HFFc6 (cell line): Measurements from ENCODE around the gene NUDCD3. TPM values are rescaled to one million over a fixed set of nuclear protein-coding genes. Genes with fewer than 3 reads are reported as not detected.

Source experiments
- DNase-seq: peaks from one replicate; pipeline ENCODE4 v3.0.0-alpha.2; 2018
- H3K27ac Mint-ChIP-seq: 2 replicates; pipeline ENCODE4 v1.8.0; 2020; ENCODE audit warnings: mild to moderate bottlenecking, mixed read lengths
- H3K27me3 Mint-ChIP-seq: 2 replicates; pipeline ENCODE4 v1.8.0; 2021; ENCODE audit warnings: mild to moderate bottlenecking, moderate library complexity, mixed read lengths; ENCODE audit not compliant: insufficient read depth
- H3K36me3 Mint-ChIP-seq: 2 replicates; pipeline ENCODE4 v1.8.0; 2021; ENCODE audit warnings: low read depth, mixed read lengths
- H3K4me1 Mint-ChIP-seq: 2 replicates; pipeline ENCODE4 v1.8.0; 2020; ENCODE audit warnings: low read depth, mixed read lengths
- H3K4me3 Mint-ChIP-seq: 2 replicates; pipeline ENCODE4 v1.8.0; 2020; ENCODE audit warnings: mild to moderate bottlenecking, moderate library complexity, mixed read lengths
- H3K9me3 Mint-ChIP-seq: 2 replicates; pipeline ENCODE4 v1.8.0; 2020; ENCODE audit warnings: mild to moderate bottlenecking, mixed read lengths
- total RNA-seq, 6 experiments: library from RNA; stranded (reverse); fragmentation: NEBNext Ultra II Directional; extraction: Animal tissue kit (Norgen Biotek cat#: 25700); gene quantifications; 2 replicates in 1 of 6; 3 replicates in 5 of 6; pipeline ENCODE4 v1.2.3, GENCODE V29; 2021
- TF ChIP-seq, protein P1 (sequence below): fragments of 200-600 bp; sonication (generic); IDR thresholded peaks from 2 replicates; pipeline ENCODE4 v1.5.0; 2021; ENCODE audit warnings: antibody characterized with exemption, mild to moderate bottlenecking

NUDCD3 gene
- total RNA-seq, 6 experiments from 2014 or later = 79.2 to 114 (median 90.6) TPM

GRCh38 chr7:44521347-44522095 is 31.1 kb upstream of the NUDCD3 start:
- TF ChIP-seq, protein P1, sequence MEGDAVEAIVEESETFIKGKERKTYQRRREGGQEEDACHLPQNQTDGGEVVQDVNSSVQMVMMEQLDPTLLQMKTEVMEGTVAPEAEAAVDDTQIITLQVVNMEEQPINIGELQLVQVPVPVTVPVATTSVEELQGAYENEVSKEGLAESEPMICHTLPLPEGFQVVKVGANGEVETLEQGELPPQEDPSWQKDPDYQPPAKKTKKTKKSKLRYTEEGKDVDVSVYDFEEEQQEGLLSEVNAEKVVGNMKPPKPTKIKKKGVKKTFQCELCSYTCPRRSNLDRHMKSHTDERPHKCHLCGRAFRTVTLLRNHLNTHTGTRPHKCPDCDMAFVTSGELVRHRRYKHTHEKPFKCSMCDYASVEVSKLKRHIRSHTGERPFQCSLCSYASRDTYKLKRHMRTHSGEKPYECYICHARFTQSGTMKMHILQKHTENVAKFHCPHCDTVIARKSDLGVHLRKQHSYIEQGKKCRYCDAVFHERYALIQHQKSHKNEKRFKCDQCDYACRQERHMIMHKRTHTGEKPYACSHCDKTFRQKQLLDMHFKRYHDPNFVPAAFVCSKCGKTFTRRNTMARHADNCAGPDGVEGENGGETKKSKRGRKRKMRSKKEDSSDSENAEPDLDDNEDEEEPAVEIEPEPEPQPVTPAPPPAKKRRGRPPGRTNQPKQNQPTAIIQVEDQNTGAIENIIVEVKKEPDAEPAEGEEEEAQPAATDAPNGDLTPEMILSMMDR = no peak
- Mint-ChIP-seq H3K27ac (no peak overlapping the region), H3K9me3 (peaks cover 14% of the 10 kb centered on the region), H3K36me3 (peaks cover 6% of the 10 kb centered on the region), H3K27me3 (peaks cover 40% of the 10 kb centered on the region), H3K4me3 (no peak overlapping the region), H3K4me1 (no peaks in the 10 kb centered on the region)
- DNase-seq = no peak

DNA sequence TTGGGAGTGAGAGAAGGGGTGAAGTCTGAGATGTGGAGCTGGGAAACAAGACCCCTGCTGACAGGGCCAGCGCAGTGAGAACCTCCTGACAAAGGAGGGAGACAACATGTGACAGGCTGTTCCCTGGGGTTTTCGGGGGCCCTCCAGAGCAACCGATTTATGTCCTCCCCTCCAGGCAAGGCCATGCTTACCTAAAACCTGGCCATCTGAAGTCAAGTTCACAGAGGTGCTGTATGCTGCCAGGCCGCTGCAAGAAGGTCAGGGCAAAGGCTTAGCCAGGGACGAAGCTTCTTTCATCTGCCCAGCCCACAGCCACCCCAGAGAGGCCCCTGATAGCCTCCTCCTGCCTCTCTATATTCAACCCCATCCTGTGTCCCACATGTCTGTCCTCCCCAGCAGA is 30.1 kb upstream of the NUDCD3 start:
- TF ChIP-seq, protein P1 = no peak
- no peak overlapping the region for H3K27ac Mint-ChIP-seq
- peaks cover 8% of the 10 kb centered on the region for H3K9me3 Mint-ChIP-seq
- no peak for DNase-seq
- H3K4me3 Mint-ChIP-seq = no peak overlapping the region
- H3K4me1 Mint-ChIP-seq = no peaks in the 10 kb centered on the region
- H3K36me3 Mint-ChIP-seq = peaks cover 6% of the 10 kb centered on the region
- peaks cover 41% of the 10 kb centered on the region for H3K27me3 Mint-ChIP-seq

DNA sequence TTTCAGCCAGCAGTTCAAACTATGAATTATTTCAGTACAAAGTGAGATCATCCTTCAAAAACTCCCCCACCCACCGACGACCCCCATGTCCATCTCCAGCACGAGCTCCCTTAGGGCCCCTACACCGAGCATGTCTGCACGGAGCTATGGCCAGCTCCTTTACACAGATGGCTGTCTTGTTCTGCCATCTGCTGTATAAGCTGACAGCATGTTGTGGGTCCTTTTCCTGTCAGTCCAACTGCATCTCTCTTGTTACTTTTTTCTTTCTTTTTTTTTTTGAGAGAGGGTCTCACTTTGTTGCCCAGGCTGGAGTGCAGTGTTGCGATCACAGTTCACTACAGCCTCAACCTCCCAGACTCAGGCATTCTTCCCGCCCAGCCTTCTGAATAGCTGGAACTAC is 29.1 kb upstream of the NUDCD3 start:
- DNase-seq = no peak
- H3K4me3 Mint-ChIP-seq = no peak overlapping the region
- no peaks in the 10 kb centered on the region for H3K4me1 Mint-ChIP-seq
- TF ChIP-seq, protein P1 = no peak
- peaks cover 38% of the 10 kb centered on the region for H3K27me3 Mint-ChIP-seq
- no peak overlapping the region for H3K27ac Mint-ChIP-seq
- H3K36me3 Mint-ChIP-seq = peaks cover under 1% of the 10 kb centered on the region; the same call in 1 of the 2 replicates
- H3K9me3 Mint-ChIP-seq = peaks cover under 1% of the 10 kb centered on the region

GRCh38 chr7:44518761-44519160 is 28.3 kb upstream of the NUDCD3 start:
- Mint-ChIP-seq H3K4me1 (no peaks in the 10 kb centered on the region), H3K27ac (no peak overlapping the region), H3K9me3 (no peaks in the 10 kb centered on the region), H3K27me3 (peaks cover 36% of the 10 kb centered on the region), H3K4me3 (no peak overlapping the region), H3K36me3 (no peaks in the 10 kb centered on the region)
- DNase-seq = no peak
- TF ChIP-seq, protein P1 = no peak

GRCh38 chr7:44517175-44517574 is 26.7 kb upstream of the NUDCD3 start:
- H3K4me3 Mint-ChIP-seq = no peak overlapping the region
- no peaks in the 10 kb centered on the region for H3K36me3 Mint-ChIP-seq
- TF ChIP-seq, protein P1 = no peak
- H3K27ac Mint-ChIP-seq = no peak overlapping the region
- no peak for DNase-seq
- no peaks in the 10 kb centered on the region for H3K4me1 Mint-ChIP-seq
- H3K27me3 Mint-ChIP-seq = peaks cover 32% of the 10 kb centered on the region
- H3K9me3 Mint-ChIP-seq = no peaks in the 10 kb centered on the region
